ENCODE results near the gene TSPO. TPM values are rescaled to one million over a fixed set of nuclear protein-coding genes. Genes with fewer than 3 reads are reported as not detected.

TSPO gene
- polyA plus RNA-seq, 1 donor (not counting 4 experiments of a cell fraction or from before 2014, with no cell fraction given) = 139 TPM

- H4K20me1 ChIP-seq (ENCODE audit: control insufficient read depth, extremely low read depth, insufficient read depth, low read length) = peaks cover 40% of the 10 kb centered on the region
- H3K4me2 ChIP-seq (ENCODE audit: control insufficient read depth, extremely low read depth, insufficient read depth, low read depth, low read length) = no peak overlapping the region
- peaks cover 13% of the 10 kb centered on the region for H3K9me1 ChIP-seq (ENCODE audit: control insufficient read depth, extremely low read depth, insufficient read depth, low read length)
- no peak overlapping the region for H3K9ac ChIP-seq (ENCODE audit: control insufficient read depth, extremely low read depth, insufficient read depth, low read length)
- dilution Hi-C loops (cut with MboI; ENCODE audit: extremely low pct_ligation_motif_present, low sequenced_read_pairs) = no loop called here
- H3K27ac ChIP-seq (ENCODE audit: control insufficient read depth, insufficient read depth, low read length) = no peak overlapping the region
- TF ChIP-seq EZH2 (IDR thresholded peaks at IDR 0.05; ENCODE audit: low read length) (no peak), CTCF (optimal IDR thresholded peaks at IDR 0.05 in 1 of 3, IDR thresholded peaks at IDR 0.05 in 1 of 3, conservative IDR thresholded peaks at IDR 0.05 in 1 of 3; ENCODE audit: extremely low read depth in 1 of 3, insufficient read depth in 2 of 3, low read length in 3 of 3) (peak; percentile 41 to 55 (median 52))
- no peaks in the 10 kb centered on the region for H3K9me3 ChIP-seq (ENCODE audit: control insufficient read depth, low read depth, low read length)
- no peak for FAIRE-seq
- H3K27me3 ChIP-seq (ENCODE audit: control insufficient read depth, extremely low read depth, insufficient read depth, low read length) = no peaks in the 10 kb centered on the region
- no peak overlapping the region for H3K4me3 ChIP-seq (ENCODE audit: control insufficient read depth in 2 of 3, extremely low read depth in 1 of 3, insufficient read depth in 2 of 3, low read depth in 1 of 3, low read length in 3 of 3)
- peaks cover 36% of the 10 kb centered on the region in 2 experiments for H3K36me3 ChIP-seq (ENCODE audit: control insufficient read depth in 2 of 2, extremely low read depth in 1 of 2, insufficient read depth in 2 of 2, low read length in 2 of 2)
- no peak for DNase-seq (ENCODE audit: low read depth, low spot score)
- H3K79me2 ChIP-seq (ENCODE audit: control insufficient read depth, insufficient read depth, low read length) = peaks cover 45% of the 10 kb centered on the region
- no peak overlapping the region for H2AFZ ChIP-seq (ENCODE audit: control insufficient read depth, low read length)
- H3K4me1 ChIP-seq (ENCODE audit: control insufficient read depth, extremely low read depth, insufficient read depth, low read length) = peaks cover 34% of the 10 kb centered on the region
Observed at GRCh38 chr22:43159484-43160178, 8.3 kb downstream of the TSPO start.

GRCh38 chr22:43160497-43161126 lies 9.3 kb downstream of the TSPO start:
- Histone ChIP-seq H3K4me3 (ENCODE audit: control insufficient read depth in 2 of 3, extremely low read depth in 1 of 3, insufficient read depth in 2 of 3, low read depth in 1 of 3, low read length in 3 of 3) (no peak overlapping the region), H3K27me3 (ENCODE audit: control insufficient read depth, extremely low read depth, insufficient read depth, low read length) (no peaks in the 10 kb centered on the region), H3K79me2 (ENCODE audit: control insufficient read depth, insufficient read depth, low read length) (peaks cover 35% of the 10 kb centered on the region), H3K36me3 (ENCODE audit: control insufficient read depth in 2 of 2, extremely low read depth in 1 of 2, insufficient read depth in 2 of 2, low read length in 2 of 2) (peaks cover 31 to 33% of the 10 kb centered on the region in 2 experiments), H3K27ac (ENCODE audit: control insufficient read depth, insufficient read depth, low read length) (no peak overlapping the region), H4K20me1 (ENCODE audit: control insufficient read depth, extremely low read depth, insufficient read depth, low read length) (peaks cover 32% of the 10 kb centered on the region), H3K4me2 (ENCODE audit: control insufficient read depth, extremely low read depth, insufficient read depth, low read depth, low read length) (no peak overlapping the region), H3K9me3 (ENCODE audit: control insufficient read depth, low read depth, low read length) (no peaks in the 10 kb centered on the region), H2AFZ (ENCODE audit: control insufficient read depth, low read length) (no peak overlapping the region), H3K9me1 (ENCODE audit: control insufficient read depth, extremely low read depth, insufficient read depth, low read length) (peaks cover 8% of the 10 kb centered on the region), H3K4me1 (ENCODE audit: control insufficient read depth, extremely low read depth, insufficient read depth, low read length) (peaks cover 27% of the 10 kb centered on the region), H3K9ac (ENCODE audit: control insufficient read depth, extremely low read depth, insufficient read depth, low read length) (no peak overlapping the region)
- no peak for DNase-seq (ENCODE audit: low read depth, low spot score)
- dilution Hi-C loops (cut with MboI; ENCODE audit: extremely low pct_ligation_motif_present, low sequenced_read_pairs) = no loop called here
- no peak for FAIRE-seq
- TF ChIP-seq EZH2 (IDR thresholded peaks at IDR 0.05; ENCODE audit: low read length) (no peak), CTCF (optimal IDR thresholded peaks at IDR 0.05 in 1 of 3, IDR thresholded peaks at IDR 0.05 in 1 of 3, conservative IDR thresholded peaks at IDR 0.05 in 1 of 3; ENCODE audit: extremely low read depth in 1 of 3, insufficient read depth in 2 of 3, low read length in 3 of 3) (no peak)
